Astrocyte of the spinal cord (primary cell): ENCODE data around the gene LAMC3.

Experiments used
- DNase-seq: peaks from one replicate; pipeline ENCODE4 v3.0.0; 2011; ENCODE audit warnings: low read depth, low spot score
- H3K4me3 ChIP-seq: 2 replicates; pipeline ENCODE4 v1.5.1; 2011; ENCODE audit warnings: low read depth, mild to moderate bottlenecking, low read length, moderate library complexity
- CTCF ChIP-seq: IDR thresholded peaks from 2 replicates; pipeline ENCODE4 v1.5.1; 2012; ENCODE audit warnings: low read depth, mild to moderate bottlenecking, low read length, inconsistent platforms
- in situ Hi-C: cut with HindIII; loops from 2 replicates; pipeline ENCODE4 v1.10.0; 2017; ENCODE audit warnings: low sequenced_read_pairs

The LAMC3 gene

DNA sequence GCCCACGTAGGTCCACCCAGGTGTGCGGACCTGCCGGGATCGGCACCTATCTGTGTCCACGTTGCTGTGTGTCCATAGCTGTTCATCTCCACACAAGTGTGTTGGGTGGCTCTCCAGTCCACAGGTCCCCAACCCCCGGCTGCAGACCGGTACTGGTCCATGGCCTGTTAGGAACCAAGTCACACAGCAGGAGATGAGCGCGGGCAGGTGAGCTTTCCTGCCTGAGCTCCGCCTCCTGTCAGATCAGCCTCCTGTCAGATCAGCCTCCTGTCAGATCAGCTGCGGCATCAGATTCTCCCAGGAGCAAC lies 18.9 kb downstream of the LAMC3 start:
- no peak for TF ChIP-seq CTCF
- DNase-seq = no peak
- in situ Hi-C loops = no loop called here
- H3K4me3 ChIP-seq = no peak overlapping the region

DNA sequence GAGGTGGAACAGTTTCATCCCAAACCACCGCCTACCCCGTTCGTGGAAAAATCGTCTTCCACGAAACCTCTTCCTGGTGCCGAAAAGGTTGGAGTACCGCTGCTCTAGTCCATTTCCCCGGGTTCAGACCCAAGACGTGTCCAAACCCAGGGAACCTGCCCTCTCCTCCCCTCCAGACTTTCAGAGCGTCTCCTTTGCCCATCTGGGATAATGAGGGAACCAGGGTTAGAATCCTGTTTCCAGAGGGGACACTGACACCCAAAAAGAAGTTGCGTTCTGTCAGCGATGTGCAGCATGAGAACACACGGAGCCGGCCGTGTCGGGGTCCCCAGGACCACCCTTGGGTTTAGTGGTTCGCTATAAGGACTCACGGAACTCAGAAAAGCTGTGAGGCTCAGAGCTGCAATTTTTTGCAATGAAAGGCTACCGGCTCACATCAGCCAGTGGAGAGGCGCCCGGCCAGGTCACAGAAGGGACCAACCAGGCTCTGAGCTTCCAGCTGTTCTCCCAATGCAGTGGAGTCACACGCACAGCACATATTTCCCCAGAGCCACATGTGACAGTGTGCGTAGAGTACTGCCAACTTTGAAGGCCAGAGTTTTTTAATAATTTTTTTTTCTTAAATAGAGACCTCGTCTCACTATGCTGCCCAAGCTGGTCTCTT lies 19.4 kb downstream of the LAMC3 start:
- in situ Hi-C loops = no loop called here
- no peak for TF ChIP-seq CTCF
- DNase-seq = no peak
- H3K4me3 ChIP-seq = no peak overlapping the region

GRCh38 chr9:131028931-131029573 lies 20.1 kb downstream of the LAMC3 start:
- TF ChIP-seq CTCF = no peak
- in situ Hi-C loops = no loop called here
- H3K4me3 ChIP-seq = no peak overlapping the region
- no peak for DNase-seq

DNA sequence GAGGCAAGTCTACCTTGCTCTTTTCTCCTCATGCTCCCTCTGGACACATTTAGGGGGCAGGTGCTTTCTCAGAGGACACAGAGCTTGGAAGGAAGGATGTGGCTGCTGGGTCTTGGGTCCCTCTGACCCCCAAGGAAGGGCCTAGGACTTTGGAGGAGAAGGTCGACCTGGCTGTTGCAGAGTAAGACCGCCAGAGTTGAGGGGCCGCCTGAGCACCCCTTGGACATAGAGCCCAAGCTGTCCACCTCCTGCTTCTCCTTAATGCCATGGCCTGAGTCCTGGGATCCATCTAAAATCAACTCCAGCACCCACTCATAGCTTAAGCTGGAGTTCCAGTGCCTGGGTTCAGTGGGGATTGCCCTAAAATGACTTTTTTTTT lies 20.6 kb downstream of the LAMC3 start:
- TF ChIP-seq CTCF = no peak
- in situ Hi-C loops = no loop called here
- DNase-seq = no peak
- no peak overlapping the region for H3K4me3 ChIP-seq

- in situ Hi-C loops = no loop called here
- no peak for DNase-seq
- no peak for TF ChIP-seq CTCF
Measured at GRCh38 chr9:131030239-131031004, 21.4 kb downstream of the LAMC3 start.

GRCh38 chr9:131031005-131031641 lies 22.1 kb downstream of the LAMC3 start:
- no peak overlapping the region for H3K4me3 ChIP-seq
- in situ Hi-C loops = no loop called here
- TF ChIP-seq CTCF = no peak
- no peak for DNase-seq

More at GRCh38 chr9:131030239-131031004, 21.4 kb downstream of the LAMC3 start:
- H3K4me3 ChIP-seq = no peak overlapping the region
